Measurements from ENCODE around the gene GRIN2A.

Gene GRIN2A

DNA sequence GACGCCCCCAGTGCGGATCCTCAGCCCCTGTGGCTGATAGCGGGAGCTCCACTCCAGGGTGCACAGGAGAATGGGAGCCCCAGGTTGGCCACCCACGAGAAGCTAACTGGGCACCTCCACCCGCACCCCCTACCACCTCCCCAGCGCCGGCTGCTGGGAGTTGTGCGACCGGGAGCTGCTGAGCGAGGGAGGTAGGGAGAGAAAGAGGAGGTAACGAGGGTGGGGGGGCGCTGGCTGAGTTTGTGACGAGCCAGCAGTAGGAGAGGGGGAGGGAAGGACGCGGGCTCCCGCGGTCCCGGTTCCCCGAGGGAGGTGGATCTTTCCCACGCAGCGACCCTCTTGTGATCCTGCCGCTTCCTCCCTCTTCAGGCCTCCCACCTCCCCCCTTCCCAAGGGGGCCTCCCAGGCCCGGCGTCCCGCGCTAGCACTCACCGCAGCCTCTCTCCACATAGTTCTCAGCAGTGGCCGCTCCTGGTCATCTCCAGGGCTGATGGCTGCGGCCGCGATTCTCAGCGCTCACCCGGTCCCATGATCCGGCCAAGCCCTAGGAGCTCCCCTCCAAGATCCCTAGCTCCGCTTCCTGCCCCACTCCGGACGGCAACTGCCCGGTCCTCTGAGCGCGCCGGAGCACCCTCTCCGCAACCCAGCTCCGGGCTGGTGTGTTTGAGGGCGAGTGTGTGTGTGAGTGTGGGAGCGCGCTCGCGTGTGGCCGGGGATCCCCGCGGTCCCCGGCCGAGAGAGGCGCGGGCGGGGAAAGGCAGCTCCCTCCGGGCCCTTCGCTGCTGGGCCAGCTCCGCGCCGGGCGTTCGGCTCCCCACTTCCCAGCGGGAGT lies at the start of gene GRIN2A:
GRIN2A (minus strand) TSS at position 207 of the 832 bp plus-strand sequence. CDS start 2,017 bp downstream, outside the sequence.
- no peak for DNase-seq (ENCODE audit: low spot score)

DNA sequence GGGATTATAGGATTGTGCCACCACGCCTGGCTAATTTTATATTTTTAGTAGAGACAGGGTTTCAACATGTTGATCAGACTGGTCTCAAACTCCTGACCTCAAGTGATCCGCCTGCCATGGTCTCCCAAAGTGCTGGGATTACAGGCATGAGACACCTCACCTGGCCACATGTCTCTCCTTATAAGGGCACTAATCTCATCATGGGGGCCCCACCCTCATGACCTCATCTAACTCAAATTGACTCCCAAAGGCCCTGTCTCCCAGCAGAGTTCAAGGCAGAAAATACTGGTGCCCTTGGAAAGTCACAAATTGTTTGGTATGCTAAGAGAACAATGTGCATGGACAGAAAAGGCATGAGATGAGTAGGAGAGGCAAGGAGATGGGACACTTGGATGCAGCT lies 49.3 kb upstream of the GRIN2A start:
- DNase-seq (ENCODE audit: low spot score): no peak

DNA sequence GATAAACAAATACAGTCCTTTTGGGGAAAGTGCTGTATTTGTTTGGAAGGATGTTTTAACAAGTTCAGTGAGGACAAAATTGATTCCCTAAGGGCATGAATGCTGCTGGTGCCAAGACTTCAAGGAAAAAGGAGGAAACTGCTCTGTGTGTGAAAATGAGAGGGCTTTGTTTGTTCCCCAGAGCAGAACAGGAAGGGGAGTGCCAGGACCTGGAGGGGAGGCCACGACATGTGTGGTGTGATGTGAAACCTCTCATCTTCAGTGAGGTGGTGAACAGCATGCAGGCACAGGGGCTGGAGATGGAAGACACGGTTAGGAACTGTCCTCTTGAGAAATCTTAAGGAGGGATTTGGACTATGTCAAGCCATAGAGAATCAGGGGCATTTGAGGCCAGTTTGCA lies 46.6 kb upstream of the GRIN2A start:
- no peak for DNase-seq (ENCODE audit: low spot score)

DNA sequence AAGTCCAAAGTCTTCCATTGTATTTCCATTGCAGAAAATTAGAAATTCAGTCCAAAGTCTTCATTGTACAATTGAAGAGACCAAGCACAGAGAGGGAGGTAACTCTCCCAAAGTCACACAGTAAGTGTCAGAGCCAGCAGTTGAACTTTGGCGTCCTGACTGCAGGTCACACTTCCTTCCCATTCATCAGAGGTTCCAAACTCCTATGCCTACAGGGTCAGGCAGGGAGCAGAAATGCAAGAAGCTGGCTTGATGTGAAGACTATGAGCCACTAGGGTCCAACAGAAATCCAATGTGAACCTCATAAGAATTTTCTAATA lies 44.7 kb upstream of the GRIN2A start:
- no peak for DNase-seq (ENCODE audit: low spot score)

DNA sequence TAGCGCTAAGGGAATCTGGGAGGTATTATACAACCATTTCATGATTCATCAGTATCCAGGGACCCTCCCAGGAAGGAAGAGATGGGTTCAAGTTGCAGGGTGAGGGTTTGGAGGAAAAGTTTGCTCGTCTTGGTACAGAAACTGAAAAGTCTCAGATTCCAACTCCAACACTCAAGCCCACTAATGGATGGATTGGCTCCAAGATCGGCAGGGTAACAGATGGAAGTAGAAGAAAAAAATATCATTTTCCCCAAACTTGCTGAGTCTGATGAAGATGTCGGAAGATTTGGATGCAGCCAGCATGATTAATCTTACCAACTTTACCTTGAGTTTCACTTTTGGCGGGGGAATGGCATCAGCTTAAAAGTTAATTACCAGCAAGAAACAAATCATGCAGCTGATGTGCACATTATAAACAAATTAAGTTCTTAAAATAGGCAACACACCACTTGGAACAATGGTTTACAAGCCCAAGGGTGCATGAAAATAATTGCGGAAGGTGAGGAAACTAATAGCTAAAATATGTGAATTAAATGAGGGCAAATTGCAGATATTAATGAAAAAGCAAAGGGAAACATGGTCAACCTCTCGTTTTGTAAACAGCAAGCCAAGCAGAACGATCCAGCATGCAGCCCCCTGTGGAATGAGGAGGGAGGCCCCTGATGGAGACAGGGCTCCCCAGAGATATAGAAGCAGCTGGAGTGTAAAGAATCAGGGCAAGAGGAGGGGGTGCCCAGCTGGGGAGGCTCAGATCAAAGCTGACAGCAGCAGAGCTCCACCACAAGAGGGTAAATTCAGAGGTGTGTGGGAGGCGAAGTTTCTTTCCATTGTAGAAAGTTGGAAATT lies 44.1 kb upstream of the GRIN2A start:
- DNase-seq (ENCODE audit: low spot score): no peak

DNA sequence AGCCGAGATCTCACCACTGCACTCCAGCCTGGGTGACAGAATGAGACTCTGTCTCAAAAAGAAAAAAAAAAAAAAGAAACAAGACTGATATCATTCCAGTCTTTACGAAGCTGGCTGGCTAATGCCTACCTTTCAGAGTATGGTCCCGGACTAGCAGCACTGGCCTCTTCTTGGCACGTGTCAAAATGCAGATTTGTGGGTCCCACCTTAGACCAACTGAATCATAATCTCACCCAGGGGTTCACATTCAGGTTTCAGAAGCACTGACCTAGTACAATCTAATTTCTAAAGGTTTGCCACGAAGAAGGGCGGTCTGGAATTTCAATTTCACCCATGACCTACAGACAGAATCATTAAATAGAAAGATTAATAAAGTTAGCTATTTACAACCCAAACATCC lies 43.4 kb upstream of the GRIN2A start:
- no peak for DNase-seq (ENCODE audit: low spot score)

DNA sequence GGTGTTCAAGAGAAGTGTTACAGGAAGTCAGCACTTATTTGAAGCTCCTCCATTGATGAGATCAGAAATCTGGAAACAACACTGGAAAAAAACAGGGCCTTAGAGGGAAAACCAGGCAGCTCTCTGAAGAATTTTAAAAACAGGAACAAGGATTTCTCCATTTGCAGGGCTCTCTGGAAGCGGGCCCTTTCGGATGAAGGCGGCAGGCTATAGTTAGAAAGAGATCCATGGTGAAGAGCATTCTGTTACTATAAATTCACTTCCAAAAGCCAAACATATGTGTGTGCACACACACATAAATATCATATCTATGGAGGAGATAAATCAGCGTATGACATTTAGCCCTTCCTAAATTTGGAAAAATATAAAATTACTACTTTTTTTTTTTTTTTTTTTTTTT lies 42.6 kb upstream of the GRIN2A start:
- no peak for DNase-seq (ENCODE audit: low spot score)

DNA sequence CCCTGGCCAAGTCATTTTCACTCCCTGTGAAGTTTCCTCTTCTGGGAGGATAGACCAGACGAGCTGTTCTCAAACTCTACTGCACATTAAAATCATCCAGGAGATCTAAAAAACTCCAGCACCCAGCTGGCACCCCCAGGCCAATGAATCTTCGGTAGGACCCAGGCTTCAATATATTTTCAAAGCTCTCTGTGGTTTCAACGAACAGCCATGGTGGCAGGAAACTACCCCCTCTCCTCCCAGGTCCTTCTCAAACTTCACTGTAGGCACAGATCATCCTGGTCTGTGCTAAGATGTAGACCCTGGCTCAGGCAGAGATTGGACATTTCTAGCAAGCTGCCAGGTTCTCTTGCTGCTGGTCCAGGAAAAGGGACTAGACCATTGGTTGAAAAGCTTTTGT lies 38.7 kb upstream of the GRIN2A start:
- DNase-seq (ENCODE audit: low spot score): no peak

DNA sequence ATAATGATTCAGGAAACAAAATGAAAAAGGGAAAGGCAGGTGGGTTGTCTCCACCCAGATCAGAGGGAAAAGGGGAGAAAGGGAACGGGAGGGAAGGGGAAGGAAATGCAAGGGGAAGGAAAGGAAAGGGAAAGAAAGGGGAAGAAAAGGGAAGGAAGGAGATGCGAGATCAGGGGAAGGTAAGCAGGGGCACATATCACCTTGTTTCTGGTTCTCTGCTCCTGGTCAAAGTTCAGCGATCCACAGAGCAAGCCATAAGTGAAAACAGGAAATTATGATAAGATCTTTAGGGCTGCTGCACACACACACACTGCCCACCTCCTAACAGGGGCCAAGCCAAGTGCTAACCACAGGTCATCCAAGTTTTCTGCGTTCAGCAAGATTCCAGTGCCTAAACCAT lies 37.5 kb upstream of the GRIN2A start:
- DNase-seq (ENCODE audit: low spot score): no peak

DNA sequence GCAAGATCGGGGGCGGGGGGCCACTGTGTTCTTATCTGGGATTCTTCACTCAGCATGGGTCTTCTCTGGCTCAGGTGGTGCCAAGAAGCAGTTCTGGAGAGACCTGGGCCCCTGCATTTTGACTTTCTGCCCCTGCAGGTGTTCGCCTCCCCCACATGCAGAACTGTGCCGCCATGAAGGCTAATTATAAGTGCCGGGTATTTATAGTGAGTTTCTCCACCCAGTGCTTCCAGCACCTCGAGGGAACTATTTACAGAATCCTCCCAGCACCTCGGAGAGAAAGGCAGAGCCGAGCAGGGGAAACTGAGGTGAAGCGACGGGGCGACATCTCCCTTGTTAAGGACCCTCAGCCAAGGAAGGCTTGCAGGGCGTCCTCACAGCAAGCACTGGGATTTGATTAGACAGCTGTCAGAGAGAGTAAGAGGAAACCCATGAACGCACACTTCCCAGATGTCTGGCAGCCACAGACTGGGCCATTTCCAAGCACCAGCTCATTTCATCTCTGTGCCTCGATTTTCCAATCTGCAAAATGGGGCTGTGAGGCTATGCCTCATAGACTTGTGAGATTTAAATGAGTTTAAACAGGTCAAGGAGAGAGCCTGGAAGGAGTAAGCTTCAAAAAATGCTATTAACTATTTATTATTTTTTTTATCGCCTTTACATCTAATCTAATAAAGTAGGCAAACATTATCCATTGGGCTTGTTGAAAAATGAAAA lies 36.4 kb upstream of the GRIN2A start:
- no peak for DNase-seq (ENCODE audit: low spot score)

DNA sequence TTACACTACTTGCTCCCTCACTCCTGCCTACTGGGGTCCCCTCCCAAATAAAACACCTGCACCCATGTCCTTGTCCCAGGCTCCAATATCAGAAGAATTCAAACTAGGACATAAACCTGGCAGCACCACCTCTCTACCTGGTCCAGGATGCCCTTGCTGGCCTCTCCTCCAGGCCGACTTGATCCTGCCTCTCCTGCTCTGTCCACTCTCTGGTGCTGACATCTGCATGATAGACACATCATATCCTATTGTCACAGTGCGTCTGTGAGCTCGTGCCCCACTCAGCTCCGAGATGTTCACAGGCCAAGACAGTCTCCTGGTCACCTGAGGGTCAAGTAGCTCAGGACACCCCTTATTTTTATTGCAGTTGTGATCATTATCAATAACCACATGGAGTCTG lies 31.5 kb upstream of the GRIN2A start:
- no peak for DNase-seq (ENCODE audit: low spot score)

DNA sequence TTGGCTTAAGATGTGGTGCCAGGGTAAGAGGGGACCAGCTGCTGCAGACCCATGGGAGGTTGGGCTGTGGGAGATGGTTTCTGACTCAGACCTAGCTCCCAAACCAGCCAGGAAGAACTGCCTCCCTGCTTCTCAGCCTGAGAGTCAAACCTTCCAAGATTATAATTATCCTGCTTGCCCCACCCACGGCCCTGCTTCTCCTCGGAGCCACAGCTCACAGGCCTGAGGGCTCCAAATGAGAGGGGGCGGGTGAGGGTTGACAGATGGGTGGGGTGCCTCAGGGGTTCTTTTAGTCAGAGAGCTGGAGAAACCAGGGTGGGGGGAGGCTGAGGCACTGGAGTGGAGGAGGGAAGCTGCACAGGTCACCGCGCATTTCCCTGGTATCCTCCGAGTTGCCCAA lies 28.7 kb upstream of the GRIN2A start:
- no peak for DNase-seq (ENCODE audit: low spot score)

DNA sequence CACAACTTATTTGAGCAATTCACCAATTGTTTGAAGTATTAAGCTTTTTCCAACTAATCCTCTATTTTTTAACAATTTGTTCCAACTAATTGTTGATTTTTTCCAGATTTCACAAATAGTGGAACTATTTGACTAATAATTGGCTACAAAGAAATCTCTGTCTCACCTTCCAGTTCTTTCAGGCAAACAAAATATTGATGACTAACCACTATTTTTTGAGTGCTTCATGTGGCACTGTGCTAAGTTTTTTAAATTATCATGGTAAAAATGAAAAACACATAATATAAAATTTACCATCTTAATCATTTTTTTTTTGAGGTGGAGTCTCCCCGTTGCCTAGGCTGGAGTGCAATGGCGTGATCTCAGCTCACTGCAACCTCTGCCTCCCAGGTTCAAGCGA lies 24.6 kb upstream of the GRIN2A start:
- no peak for DNase-seq (ENCODE audit: low spot score)

DNA sequence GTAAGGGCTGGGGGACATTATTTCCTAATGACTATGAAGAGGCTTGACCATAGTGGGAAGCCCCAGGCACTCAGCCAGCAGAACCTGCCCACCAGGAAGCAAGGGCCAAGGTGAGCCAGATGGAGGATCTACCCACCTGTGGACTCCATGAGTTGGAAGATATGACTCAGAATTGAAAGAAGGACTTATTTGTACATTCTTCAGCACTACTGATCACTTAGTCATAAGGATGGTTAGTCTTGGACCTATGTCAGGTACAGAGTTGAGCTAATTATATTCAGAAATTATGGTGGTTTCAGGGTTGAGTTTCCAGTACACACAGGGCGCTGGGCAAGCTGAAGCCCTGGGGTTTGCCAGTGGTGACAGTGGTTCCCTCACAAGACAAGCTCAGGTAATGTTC lies 24.0 kb upstream of the GRIN2A start:
- DNase-seq (ENCODE audit: low spot score): no peak

DNA sequence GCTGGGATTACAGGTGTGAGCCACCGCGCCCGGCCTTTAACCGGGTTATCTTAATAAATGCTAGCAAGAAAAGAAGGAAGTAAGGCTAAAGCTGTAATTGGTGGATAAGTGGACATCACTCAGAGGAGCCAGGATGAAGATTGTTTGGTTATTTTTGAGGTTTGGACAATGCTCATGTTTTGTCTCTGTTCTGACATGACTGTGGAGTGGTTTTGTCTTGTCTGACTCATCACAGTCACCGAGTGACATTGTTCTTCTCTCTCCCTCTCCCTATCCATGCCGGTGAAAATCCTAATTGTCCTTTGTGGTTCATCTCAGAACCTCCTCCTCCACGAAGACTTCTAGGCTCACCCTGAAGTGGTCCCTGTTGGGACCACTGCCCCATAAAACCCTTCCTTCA lies 23.5 kb upstream of the GRIN2A start:
- no peak for DNase-seq (ENCODE audit: low spot score)

DNA sequence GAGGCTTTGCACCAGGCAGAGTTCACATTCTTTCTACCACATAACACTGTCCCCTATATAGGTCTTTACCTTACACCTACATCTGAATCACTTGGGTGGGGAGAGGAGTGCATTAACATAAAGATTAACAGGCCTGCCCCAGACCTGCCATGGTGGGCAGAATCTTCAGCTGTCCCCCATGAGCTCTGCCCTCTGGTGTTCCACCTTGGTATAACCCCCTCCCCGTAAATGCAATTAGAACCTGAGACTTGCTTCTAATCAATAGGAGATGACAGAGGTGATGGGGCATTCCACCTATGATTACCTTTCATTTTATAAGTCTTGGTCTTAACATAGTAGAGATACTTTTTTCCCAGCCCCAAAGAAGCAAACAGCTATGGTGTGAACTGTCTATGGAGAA lies 20.4 kb upstream of the GRIN2A start:
- no peak for DNase-seq (ENCODE audit: low spot score)

DNA sequence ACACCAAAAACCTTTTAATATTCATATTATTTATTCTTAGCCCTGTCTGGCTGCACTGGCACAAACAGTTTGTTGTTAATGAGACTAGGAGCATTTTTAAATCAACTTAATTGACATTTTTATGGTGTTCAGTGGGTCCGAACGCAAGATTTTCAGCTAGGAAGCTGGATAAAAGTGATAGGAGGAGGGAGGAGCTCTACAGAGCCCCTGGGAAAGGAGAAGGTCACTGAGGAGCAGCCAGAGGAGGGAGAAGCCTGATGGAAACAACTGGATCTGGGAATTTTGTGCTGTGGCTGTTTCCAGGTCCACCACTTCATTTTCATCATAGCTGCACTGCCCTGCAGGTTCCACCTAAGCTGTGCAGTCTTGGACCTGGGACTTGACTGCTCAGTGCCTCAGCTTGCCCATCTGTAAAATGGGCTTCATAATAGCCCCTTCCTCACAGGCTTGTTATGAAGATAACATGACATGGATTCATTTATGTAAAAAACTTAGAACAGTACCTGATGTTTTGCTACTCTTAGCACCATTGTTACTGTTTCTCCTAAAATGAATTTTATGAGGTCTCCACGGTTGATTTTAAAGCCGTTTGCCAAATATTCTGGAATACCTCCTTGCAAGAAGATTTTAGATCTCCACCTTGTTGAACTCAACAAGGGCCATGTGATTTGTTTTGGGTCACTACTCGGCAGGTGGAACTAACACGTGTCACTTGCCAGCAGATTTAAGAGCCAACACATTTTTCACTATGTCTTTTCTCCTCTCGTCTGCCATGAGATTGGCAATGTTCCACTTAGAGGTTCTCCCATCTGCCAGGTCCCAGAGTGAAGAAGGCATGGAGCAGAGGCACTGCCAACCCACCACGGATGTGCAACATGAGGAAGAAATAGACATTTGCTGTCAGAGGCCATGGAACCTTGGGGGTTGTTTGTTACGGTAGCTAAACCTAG lies 18.7 kb upstream of the GRIN2A start:
- DNase-seq (ENCODE audit: low spot score): no peak

DNA sequence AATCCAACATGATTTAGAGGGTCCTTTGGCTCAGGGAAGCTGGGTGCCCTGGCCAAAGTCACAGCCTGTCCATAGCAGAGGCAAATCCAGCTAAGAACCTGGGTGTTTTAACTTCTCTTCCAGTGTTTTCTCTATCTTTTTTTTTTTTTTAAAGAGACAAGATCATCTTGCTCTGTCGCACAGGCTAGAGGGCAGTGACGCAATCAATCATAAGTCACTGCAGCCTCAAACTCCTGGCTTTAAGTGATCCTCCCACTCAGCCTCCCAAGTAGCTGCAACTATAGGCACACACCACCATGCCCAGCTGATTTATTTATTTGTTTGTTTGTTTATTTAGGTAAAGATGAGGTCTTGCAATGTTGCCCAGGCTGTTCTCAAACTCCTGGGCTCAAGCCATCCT lies 14.8 kb upstream of the GRIN2A start:
- DNase-seq (ENCODE audit: low spot score): no peak

DNA sequence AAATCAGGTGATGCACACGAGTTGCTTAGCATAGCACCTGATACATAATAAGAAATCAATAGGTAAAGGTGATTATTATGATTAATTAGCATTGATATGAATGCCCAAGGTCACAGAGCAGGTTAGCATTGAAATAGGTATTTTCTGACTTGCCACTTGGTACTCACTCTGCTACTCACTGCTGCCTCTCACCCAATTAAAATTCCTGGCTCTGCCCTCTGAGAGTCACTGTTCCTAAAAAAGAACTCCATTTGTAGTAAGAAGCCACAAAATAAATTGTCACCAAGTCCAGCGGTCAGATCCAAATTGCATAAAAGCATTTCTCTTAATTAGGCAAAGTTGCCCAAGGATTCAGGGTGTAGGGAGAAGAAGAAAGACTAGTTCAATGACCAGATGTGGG lies 8.9 kb upstream of the GRIN2A start:
- no peak for DNase-seq (ENCODE audit: low spot score)

DNA sequence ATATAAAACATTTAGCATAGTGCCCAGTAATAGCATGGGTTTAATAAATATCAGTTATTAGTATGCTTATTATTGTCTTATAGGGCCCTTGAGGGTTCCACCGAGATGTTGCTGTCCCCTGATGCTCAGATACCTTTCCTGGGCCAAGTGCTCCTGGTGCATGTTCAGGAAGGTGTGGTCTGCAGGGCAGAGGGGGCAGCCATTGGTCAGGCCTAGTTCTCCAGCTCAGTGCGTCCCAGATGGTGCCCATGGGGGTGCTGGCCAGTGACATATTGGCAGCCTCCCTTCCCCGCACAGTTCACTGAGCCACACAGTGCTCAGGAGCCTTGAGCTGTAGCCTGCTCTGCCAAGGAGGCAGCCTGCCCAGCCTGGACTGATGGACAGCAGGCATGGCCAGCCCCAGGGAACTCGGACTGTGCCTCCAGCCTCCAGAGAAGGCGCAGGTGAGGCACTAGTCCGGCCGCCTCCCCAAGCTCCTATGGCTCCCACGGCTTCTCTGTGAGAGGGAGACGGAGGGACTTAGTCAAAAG lies 7.7 kb upstream of the GRIN2A start:
- no peak for DNase-seq (ENCODE audit: low spot score)

DNA sequence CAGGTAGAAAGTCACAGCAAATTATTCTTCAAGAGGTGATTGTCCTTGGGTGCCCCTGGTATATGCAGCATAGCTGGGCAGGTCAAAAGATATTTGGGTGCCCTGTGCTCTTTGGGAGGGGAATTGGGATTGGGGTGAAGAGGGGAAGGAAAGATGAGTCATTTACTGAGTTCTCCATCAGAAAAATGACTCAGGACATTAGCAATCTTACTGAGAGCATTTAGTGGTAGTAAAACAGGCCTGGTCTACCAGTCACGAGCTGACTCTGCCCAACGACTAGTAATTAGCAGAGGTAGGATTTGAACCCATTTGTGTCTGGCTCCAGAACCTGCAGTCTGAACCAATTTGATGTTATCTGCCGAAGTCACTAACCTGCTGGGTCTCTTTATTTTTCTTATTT lies 6.0 kb upstream of the GRIN2A start:
- DNase-seq (ENCODE audit: low spot score): no peak
